ENCODE data around the gene LCORL. TPM values are rescaled to one million over a fixed set of nuclear protein-coding genes. Genes with fewer than 3 reads are reported as not detected.

LCORL gene
- total RNA-seq, 1 experiment from 2014 or later = 15.5 TPM

- no peaks in the 10 kb centered on the region; the same call in 1 of the 2 replicates for H3K79me2 ChIP-seq (ENCODE audit: insufficient read depth, low read length)
- H2BK120ac ChIP-seq (ENCODE audit: low read depth, low read length, poor library complexity, severe bottlenecking) = no peak overlapping the region
- H3K14ac ChIP-seq (ENCODE audit: insufficient read depth, low read length) = no peak overlapping the region
- H3K23me2 ChIP-seq (ENCODE audit: insufficient read length, low read depth, low read length, poor library complexity, severe bottlenecking) = no peaks in the 10 kb centered on the region
- no peak overlapping the region for H3K4me3 Mint-ChIP-seq
- no peak overlapping the region for H3K56ac ChIP-seq (ENCODE audit: insufficient read length, low read depth, low read length)
- no peak overlapping the region for H4K91ac ChIP-seq (ENCODE audit: insufficient read length, low read depth, low read length)
- H2BK12ac ChIP-seq (ENCODE audit: insufficient read length, low read depth, low read length) = no peak overlapping the region
- H3K9me3 ChIP-seq (ENCODE audit: control insufficient read depth, low read depth, low read length) = no peaks in the 10 kb centered on the region
- H2AK5ac ChIP-seq (ENCODE audit: insufficient read length, low read length) = no peak overlapping the region
- no CpG with 5 or more reads among the region's 2 CpGs for WGBS (ENCODE audit: extremely low coverage, insufficient read length, low lambda C conversion rate)
- H3K36me3 Mint-ChIP-seq (ENCODE audit: insufficient read depth in 1 of 3, low read depth in 3 of 3) = peaks cover 0 to 1% (median under 1%) of the 10 kb centered on the region in 3 experiments; a peak in 3 of 7 replicates
- no peak overlapping the region for H3T11ph ChIP-seq (ENCODE audit: low read length)
- no peak overlapping the region for H3K9ac ChIP-seq (ENCODE audit: extremely low read depth, insufficient read length, low read length)
- no peaks in the 10 kb centered on the region for H3K27me3 Mint-ChIP-seq (ENCODE audit: low read depth)
- H3K27me3 ChIP-seq (ENCODE audit: insufficient read depth, low read length) = no peaks in the 10 kb centered on the region
- H4K8ac ChIP-seq (replicated peaks; ENCODE audit: insufficient read length, low read depth, low read length) = no peak overlapping the region
- no peak overlapping the region for H3K18ac ChIP-seq (ENCODE audit: insufficient read length, low read depth, low read length)
- no peak overlapping the region for H2BK20ac ChIP-seq (ENCODE audit: low read depth, low read length, poor library complexity, severe bottlenecking)
- H3K4me1 Mint-ChIP-seq = peaks cover 0 to 5% of the 10 kb centered on the region in 2 experiments; a peak in 2 of 4 replicates
- H3K4ac ChIP-seq (ENCODE audit: low read depth, low read length) = no peak overlapping the region
- H4K20me1 ChIP-seq (ENCODE audit: control insufficient read depth, insufficient read depth, insufficient read length) = no peaks in the 10 kb centered on the region
- no peak overlapping the region for H2BK5ac ChIP-seq (ENCODE audit: insufficient read length, low read length)
- H3K23ac ChIP-seq (ENCODE audit: insufficient read length, low read depth, low read length) = no peak overlapping the region
- H4K5ac ChIP-seq (ENCODE audit: insufficient read length, low read depth, low read length) = no peak overlapping the region
- no peaks in the 10 kb centered on the region; the same call in 1 of the 2 replicates for H3K4me1 ChIP-seq (ENCODE audit: insufficient read depth, low read length)
- H2AFZ ChIP-seq (ENCODE audit: low read length) = no peak overlapping the region
- H3K27ac ChIP-seq (ENCODE audit: insufficient read length, low read depth, low read length) = no peak overlapping the region
- H2BK15ac ChIP-seq (ENCODE audit: low read depth, low read length) = no peak overlapping the region
- TF ChIP-seq, protein P1, sequence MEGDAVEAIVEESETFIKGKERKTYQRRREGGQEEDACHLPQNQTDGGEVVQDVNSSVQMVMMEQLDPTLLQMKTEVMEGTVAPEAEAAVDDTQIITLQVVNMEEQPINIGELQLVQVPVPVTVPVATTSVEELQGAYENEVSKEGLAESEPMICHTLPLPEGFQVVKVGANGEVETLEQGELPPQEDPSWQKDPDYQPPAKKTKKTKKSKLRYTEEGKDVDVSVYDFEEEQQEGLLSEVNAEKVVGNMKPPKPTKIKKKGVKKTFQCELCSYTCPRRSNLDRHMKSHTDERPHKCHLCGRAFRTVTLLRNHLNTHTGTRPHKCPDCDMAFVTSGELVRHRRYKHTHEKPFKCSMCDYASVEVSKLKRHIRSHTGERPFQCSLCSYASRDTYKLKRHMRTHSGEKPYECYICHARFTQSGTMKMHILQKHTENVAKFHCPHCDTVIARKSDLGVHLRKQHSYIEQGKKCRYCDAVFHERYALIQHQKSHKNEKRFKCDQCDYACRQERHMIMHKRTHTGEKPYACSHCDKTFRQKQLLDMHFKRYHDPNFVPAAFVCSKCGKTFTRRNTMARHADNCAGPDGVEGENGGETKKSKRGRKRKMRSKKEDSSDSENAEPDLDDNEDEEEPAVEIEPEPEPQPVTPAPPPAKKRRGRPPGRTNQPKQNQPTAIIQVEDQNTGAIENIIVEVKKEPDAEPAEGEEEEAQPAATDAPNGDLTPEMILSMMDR (conservative IDR thresholded peaks at IDR 0.05) = no peak
- H3K79me1 ChIP-seq (ENCODE audit: insufficient read depth, low read depth, low read length, poor library complexity, severe bottlenecking) = no peaks in the 10 kb centered on the region
- no peak overlapping the region for H3K27ac Mint-ChIP-seq
- H3K9me3 Mint-ChIP-seq = no peaks in the 10 kb centered on the region
- no peak for DNase-seq
- H3K4me2 ChIP-seq (ENCODE audit: insufficient read depth, insufficient read length, low read length) = no peak overlapping the region
Measured at GRCh38 chr4:17869327-17869726, 152.2 kb downstream of the LCORL start.

Measured in H9 (cell line).